Measurements from ENCODE around the gene TMEM108. TPM values are rescaled to one million over a fixed set of nuclear protein-coding genes. Genes with fewer than 3 reads are reported as not detected.

TMEM108 gene
- total and polyA plus RNA-seq, 10 of the 15 experiments (the other 5 are each of a cell fraction or from before 2014, with no cell fraction given): 0.02 to 0.58 (median 0.12) TPM; not detected in 5

- POLR2A ChIA-PET: no interaction called here
- Histone ChIP-seq H3K27ac (ENCODE audit: control insufficient read depth, insufficient read depth) (no peak overlapping the region), H3K79me2 (ENCODE audit: control insufficient read depth, insufficient read depth, low read length) (no peaks in the 10 kb centered on the region), H2AFZ (ENCODE audit: control insufficient read depth, low read depth, low read length) (no peak overlapping the region), H3K9me3 (replicated peaks; ENCODE audit: control insufficient read depth, insufficient read depth, low read length) (no peaks in the 10 kb centered on the region), H3K4me1 (ENCODE audit: control insufficient read depth, insufficient read depth, low read length) (no peaks in the 10 kb centered on the region), H3K4me3 (no peak overlapping the region), H4K20me1 (ENCODE audit: control insufficient read depth, insufficient read depth) (no peaks in the 10 kb centered on the region), H3K36me3 (ENCODE audit: control insufficient read depth in 2 of 2, insufficient read depth in 2 of 2, low read length in 1 of 2) (no peaks in the 10 kb centered on the region), H3K27me3 (replicated peaks in 1 of 2; ENCODE audit: control insufficient read depth in 2 of 2, insufficient read depth in 2 of 2, low read length in 1 of 2) (no peaks in the 10 kb centered on the region), H3K4me2 (ENCODE audit: control insufficient read depth, insufficient read depth) (no peak overlapping the region), H3K9ac (ENCODE audit: control insufficient read depth, insufficient read depth, low read length) (no peak overlapping the region)
- BruUV-seq (replicated peaks): no TSS peak
- RAD21 ChIA-PET (ENCODE audit: unreplicated experiment): no interaction called here
- ATAC-seq (no peak), FAIRE-seq (no peak), DNase-seq (ENCODE audit: low read depth, low spot score) (no peak)
- SMC1A ChIA-PET (ENCODE audit: uncharacterized antibody, unreplicated experiment): no interaction called here
- TF ChIP-seq IRF5 (IDR thresholded peaks at IDR 0.05; ENCODE audit: borderline replicate concordance): no peak
- TF ChIP-seq BHLHE40 (IDR thresholded peaks at IDR 0.05; ENCODE audit: borderline replicate concordance in 1 of 2, low read depth in 2 of 2, low read length in 1 of 2): no peak
- TF ChIP-seq RELB (IDR thresholded peaks at IDR 0.05; ENCODE audit: low read depth): no peak
- no peak for TF ChIP-seq BACH1 (IDR thresholded peaks at IDR 0.05; ENCODE audit: borderline replicate concordance)
- no peak for TF ChIP-seq RFX5 (IDR thresholded peaks at IDR 0.05; ENCODE audit: low read depth, low read length)
- TF ChIP-seq ASH2L (IDR thresholded peaks at IDR 0.05; ENCODE audit: borderline replicate concordance, low read depth): no peak
- no peak for TF ChIP-seq ATF7 (IDR thresholded peaks at IDR 0.05; ENCODE audit: low read depth)
- TF ChIP-seq MEF2A (IDR thresholded peaks at IDR 0.05; ENCODE audit: insufficient read depth, low read depth, low read length): no peak
- TF ChIP-seq MLLT1 (IDR thresholded peaks at IDR 0.05): no peak
- TF ChIP-seq IKZF1 (conservative IDR thresholded peaks at IDR 0.05): no peak
- no peak for TF ChIP-seq PML (IDR thresholded peaks at IDR 0.05; ENCODE audit: low read length)
- no peak for TF ChIP-seq ZNF687 (IDR thresholded peaks at IDR 0.05)
- TF ChIP-seq CBFB (IDR thresholded peaks at IDR 0.05; ENCODE audit: low read depth): no peak
- TF ChIP-seq MTA3 (IDR thresholded peaks at IDR 0.05; ENCODE audit: borderline replicate concordance, low read length): no peak
- TF ChIP-seq JUND (IDR thresholded peaks at IDR 0.05; ENCODE audit: low read depth, low read length): no peak
- no peak for TF ChIP-seq GATAD2B (conservative IDR thresholded peaks at IDR 0.05; ENCODE audit: low read depth)
- intact Hi-C loops (cut with micrococcal nuclease; ENCODE audit: unreplicated experiment): no loop called here
- WGBS (ENCODE audit: insufficient coverage, insufficient replicate concordance, low lambda C conversion rate, missing lambda C conversion rate): 13% methylated on average over 2 of the region's 2 CpGs
- in situ Hi-C loops (cut with MboI): no loop called here
- CTCF ChIA-PET: no interaction called here
Observed at GRCh38 chr3:133127381-133127780, 89.2 kb downstream of the TMEM108 start.

Data from GM12878 (cell line).